ENCODE results near the gene DHRS11. TPM values are rescaled to one million over a fixed set of nuclear protein-coding genes. Genes with fewer than 3 reads are reported as not detected.

DHRS11 gene
- total RNA-seq, 1 donor from 2014 or later, result 13.4 TPM

GRCh38 chr17:36645422-36645821 is 53.7 kb downstream of the DHRS11 start:
- Mint-ChIP-seq H3K36me3 (ENCODE audit: unreplicated experiment) (no peaks in the 10 kb centered on the region), H3K4me1 (ENCODE audit: low read depth, unreplicated experiment) (peaks cover 6% of the 10 kb centered on the region), H3K4me3 (ENCODE audit: unreplicated experiment) (no peak overlapping the region), H3K27me3 (ENCODE audit: unreplicated experiment) (peaks cover 21% of the 10 kb centered on the region), H3K27ac (ENCODE audit: unreplicated experiment) (no peak overlapping the region), H3K9me3 (ENCODE audit: unreplicated experiment) (no peaks in the 10 kb centered on the region)
- TF ChIP-seq CTCF (IDR thresholded peaks at IDR 0.05; ENCODE audit: partially characterized antibody, unreplicated experiment), result no peak
- no peak for DNase-seq

- Mint-ChIP-seq H3K27me3 (ENCODE audit: unreplicated experiment) (peaks cover 19% of the 10 kb centered on the region), H3K36me3 (ENCODE audit: unreplicated experiment) (no peaks in the 10 kb centered on the region), H3K27ac (ENCODE audit: unreplicated experiment) (no peak overlapping the region), H3K4me3 (ENCODE audit: unreplicated experiment) (no peak overlapping the region), H3K4me1 (ENCODE audit: low read depth, unreplicated experiment) (peaks cover 12% of the 10 kb centered on the region), H3K9me3 (ENCODE audit: unreplicated experiment) (peaks cover 2% of the 10 kb centered on the region)
- DNase-seq, result peak; percentile 54
- TF ChIP-seq CTCF (IDR thresholded peaks at IDR 0.05; ENCODE audit: partially characterized antibody, unreplicated experiment), result no peak
Observed at GRCh38 chr17:36647636-36648035, 56.0 kb downstream of the DHRS11 start.

GRCh38 chr17:36650096-36650775 is 58.6 kb downstream of the DHRS11 start:
- TF ChIP-seq CTCF (IDR thresholded peaks at IDR 0.05; ENCODE audit: partially characterized antibody, unreplicated experiment), result no peak
- Mint-ChIP-seq H3K27me3 (ENCODE audit: unreplicated experiment) (peaks cover 10% of the 10 kb centered on the region), H3K9me3 (ENCODE audit: unreplicated experiment) (peaks cover 2% of the 10 kb centered on the region), H3K27ac (ENCODE audit: unreplicated experiment) (peak overlapping the region; percentile 19), H3K36me3 (ENCODE audit: unreplicated experiment) (no peaks in the 10 kb centered on the region), H3K4me3 (ENCODE audit: unreplicated experiment) (no peak overlapping the region), H3K4me1 (ENCODE audit: low read depth, unreplicated experiment) (peaks cover 12% of the 10 kb centered on the region)
- no peak for DNase-seq

Other genes with a start within 250 kb of the DHRS11 start
- 0.37 TPM for gene TBC1D3H, start 203.4 kb upstream of the DHRS11 start, total RNA-seq (ENCODE audit: unreplicated experiment)
- gene ZNHIT3, start 105.2 kb upstream of the DHRS11 start, total RNA-seq (ENCODE audit: unreplicated experiment), result 101 TPM
- 88.4 TPM for gene MYO19, start 57.0 kb upstream of the DHRS11 start, total RNA-seq (ENCODE audit: unreplicated experiment)
- 10.6 TPM for gene PIGW, start 56.9 kb upstream of the DHRS11 start, total RNA-seq (ENCODE audit: unreplicated experiment)
- gene GGNBP2, start 47.0 kb upstream of the DHRS11 start, total RNA-seq (ENCODE audit: unreplicated experiment), result 105 TPM
- gene MRM1, start 9.7 kb downstream of the DHRS11 start, total RNA-seq (ENCODE audit: unreplicated experiment), result 2.3 TPM

All from glutamatergic neuron (in vitro differentiated cells).